ENCODE results near the gene CLTCL1. TPM values are rescaled to one million over a fixed set of nuclear protein-coding genes. Genes with fewer than 3 reads are reported as not detected.
"Not testable (repeated sequence)": the region's sequence is repeated elsewhere in the genome, so short reads cannot be mapped to it uniquely, and the experiment has no call there.

The CLTCL1 gene
- total and polyA plus RNA-seq, 11 donors: 4.6 to 20.9 (median 10.2) TPM

GRCh38 chr22:19317865-19318264 lies 26.3 kb upstream of the CLTCL1 start:
- no peaks in the 10 kb centered on the region for H3K27me3 ChIP-seq
- no peak overlapping the region for H3K27ac ChIP-seq
- no peak overlapping the region for H3K4me3 ChIP-seq
- no peaks in the 10 kb centered on the region for H3K36me3 ChIP-seq
- H3K4me1 ChIP-seq: no peaks in the 10 kb centered on the region
- no peak for DNase-seq
- TF ChIP-seq POLR2A (IDR thresholded peaks at IDR 0.05): no peak
- no peak for TF ChIP-seq CTCF (IDR thresholded peaks at IDR 0.05)
- ATAC-seq: no peak
- intact Hi-C loops (cut with DNase I): no loop called here
- peaks cover 0 to 43% (median 31%) of the 10 kb centered on the region in 12 donors for H3K9me3 ChIP-seq

GRCh38 chr22:19307872-19308271 lies 16.4 kb upstream of the CLTCL1 start:
- TF ChIP-seq CTCF (IDR thresholded peaks at IDR 0.05) (no peak), POLR2A (IDR thresholded peaks at IDR 0.05) (no peak)
- DNase-seq (no peak), ATAC-seq (no peak)
- Histone ChIP-seq H3K36me3 (no peaks in the 10 kb centered on the region), H3K9me3 (no peaks in the 10 kb centered on the region), H3K27me3 (no peaks in the 10 kb centered on the region), H3K27ac (no peak overlapping the region), H3K4me1 (no peaks in the 10 kb centered on the region), H3K4me3 (no peak overlapping the region)
- 67 to 86% (median 71%) methylated on average over 2 of the region's 2 CpGs for WGBS, 4 donors
- intact Hi-C loops (cut with DNase I): loop anchor here in 1 of 10 donors (10.0 kb wide), 1 partner anchor 317 kb away; no protein-coding TSS in a partner anchor

- not testable (repeated sequence) for H3K27ac ChIP-seq, ATAC-seq, H3K36me3 ChIP-seq, H3K4me3 ChIP-seq, H3K9me3 ChIP-seq, H3K4me1 ChIP-seq, DNase-seq, H3K27me3 ChIP-seq
- intact Hi-C loops (cut with DNase I): loop anchor here in 1 of 10 donors (10.0 kb wide), 1 partner anchor 318 kb away; no protein-coding TSS in a partner anchor
- 86 to 93% (median 92%) methylated on average over 6 of the region's 6 CpGs for WGBS, 4 donors
These were observed 15.0 kb upstream of the CLTCL1 start for GRCh38 chr22:19306535-19306934.

GRCh38 chr22:19304547-19304946 lies 13.0 kb upstream of the CLTCL1 start:
- 89 to 97% (median 93%) methylated on average over 5 of the region's 5 CpGs for WGBS, 4 donors
- H3K27ac ChIP-seq: no peak overlapping the region

More at GRCh38 chr22:19304547-19304946, 13.0 kb upstream of the CLTCL1 start:
- Histone ChIP-seq H3K9me3 (no peaks in the 10 kb centered on the region), H3K4me3 (no peak overlapping the region), H3K36me3 (no peaks in the 10 kb centered on the region), H3K27me3 (no peaks in the 10 kb centered on the region), H3K4me1 (no peaks in the 10 kb centered on the region)
- intact Hi-C loops (cut with DNase I): loop anchor here in 1 of 10 donors (10.0 kb wide), 1 partner anchor 320 kb away; no protein-coding TSS in a partner anchor
- no peak for TF ChIP-seq CTCF (IDR thresholded peaks at IDR 0.05)
- no peak for TF ChIP-seq POLR2A (IDR thresholded peaks at IDR 0.05)
- DNase-seq: no peak
- no peak for ATAC-seq

All from heart left ventricle (tissue), 16 donors.